ENCODE data around the gene SPG7.
"Not testable (repeated sequence)": the region's sequence is repeated elsewhere in the genome, so short reads cannot be mapped to it uniquely, and the experiment has no call there.

The SPG7 gene

DNA sequence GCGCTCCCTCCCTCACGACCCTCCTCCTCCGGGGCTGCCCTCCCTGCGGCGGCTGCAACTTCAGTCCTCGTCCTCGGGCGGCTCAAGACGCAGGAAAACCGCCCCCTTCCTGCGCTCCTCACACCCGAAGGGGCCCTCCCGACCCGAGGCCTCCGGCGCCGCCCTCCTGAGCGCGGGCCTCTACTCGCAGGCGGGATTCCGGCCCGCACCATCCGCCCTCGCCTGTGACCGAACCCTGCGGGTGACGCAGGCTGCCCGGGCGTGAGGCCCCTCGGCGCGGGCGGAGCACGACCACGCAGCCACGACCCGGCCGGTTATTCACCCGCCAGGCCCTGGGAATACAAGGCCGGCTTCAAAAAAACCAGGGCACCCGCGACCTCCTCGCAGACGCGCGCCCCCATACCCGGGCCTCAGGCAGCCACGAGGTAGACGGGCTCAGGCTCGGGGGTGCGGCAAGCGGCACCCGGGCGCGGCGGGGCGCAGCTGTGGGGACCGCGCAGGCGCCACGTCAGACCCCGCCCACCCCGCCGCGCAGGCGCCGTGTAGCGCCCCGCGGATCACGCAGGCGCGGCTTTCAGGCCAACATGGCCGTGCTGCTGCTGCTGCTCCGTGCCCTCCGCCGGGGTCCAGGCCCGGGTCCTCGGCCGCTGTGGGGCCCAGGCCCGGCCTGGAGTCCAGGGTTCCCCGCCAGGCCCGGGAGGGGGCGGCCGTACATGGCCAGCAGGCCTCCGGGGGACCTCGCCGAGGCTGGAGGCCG lies at the start of gene SPG7:
TSS of gene SPG7 (plus strand) at position 570 of the 757 bp plus-strand sequence. CDS start at position 585, 15 bp downstream.
- DNase-seq, result peak; percentile 85

DNA sequence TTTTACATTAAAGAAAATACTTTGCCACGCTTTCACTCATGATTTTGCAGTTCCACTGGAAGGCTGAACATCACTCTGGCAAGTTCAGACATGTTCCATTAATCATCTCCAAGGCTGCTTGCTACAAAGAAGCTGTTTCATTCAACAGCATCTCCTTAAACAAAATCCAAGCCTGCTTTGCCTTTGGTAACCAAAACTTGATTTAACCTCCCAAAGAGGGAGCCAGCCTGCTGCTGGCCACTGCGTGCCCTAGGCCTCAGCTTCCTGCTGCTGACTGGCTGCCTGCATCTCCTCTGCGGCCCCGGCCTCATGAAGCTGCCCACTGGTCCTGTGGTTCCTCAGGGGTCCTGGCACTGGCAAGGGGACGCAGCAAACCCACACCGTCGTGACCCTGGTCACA lies 49.7 kb upstream of the SPG7 start:
- no peak for DNase-seq

DNA sequence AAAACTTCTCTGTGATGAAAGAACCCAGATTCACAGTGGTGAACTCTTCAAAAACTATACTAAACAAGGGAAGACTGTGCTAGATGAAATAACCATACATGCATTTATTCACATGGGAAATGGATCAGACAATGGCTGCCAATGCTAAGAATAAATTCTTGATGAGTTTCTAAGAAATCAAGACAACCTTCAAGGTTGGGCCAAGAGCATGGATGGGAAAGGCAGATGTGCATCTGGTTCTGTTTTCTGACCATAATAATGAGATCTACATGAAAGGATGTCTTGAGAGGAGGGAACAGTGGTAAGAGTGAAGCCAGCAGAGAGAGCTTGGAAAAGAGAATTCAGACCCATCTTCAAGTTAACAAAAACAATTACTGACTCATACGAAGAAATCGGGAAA lies 49.2 kb upstream of the SPG7 start:
- DNase-seq, result no peak

DNA sequence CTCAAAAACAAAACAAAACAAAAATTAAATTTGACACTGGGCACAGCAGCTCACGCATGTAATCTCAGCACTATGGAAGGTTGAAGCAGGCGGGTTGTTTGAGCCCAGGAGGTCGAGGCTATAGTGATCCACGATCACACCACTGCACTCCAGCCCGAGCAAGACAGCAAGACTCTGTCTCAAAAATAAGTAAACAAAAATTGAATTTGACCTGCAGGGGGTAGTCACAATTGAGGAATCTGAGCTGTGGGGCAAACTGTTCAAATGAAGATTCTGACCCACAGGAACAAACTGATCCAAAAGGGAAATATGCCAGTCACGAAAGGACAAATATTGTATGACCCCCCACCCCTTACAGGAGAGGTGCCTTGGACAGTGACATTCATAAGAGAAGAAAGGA lies 47.6 kb upstream of the SPG7 start:
- no peak for DNase-seq

DNA sequence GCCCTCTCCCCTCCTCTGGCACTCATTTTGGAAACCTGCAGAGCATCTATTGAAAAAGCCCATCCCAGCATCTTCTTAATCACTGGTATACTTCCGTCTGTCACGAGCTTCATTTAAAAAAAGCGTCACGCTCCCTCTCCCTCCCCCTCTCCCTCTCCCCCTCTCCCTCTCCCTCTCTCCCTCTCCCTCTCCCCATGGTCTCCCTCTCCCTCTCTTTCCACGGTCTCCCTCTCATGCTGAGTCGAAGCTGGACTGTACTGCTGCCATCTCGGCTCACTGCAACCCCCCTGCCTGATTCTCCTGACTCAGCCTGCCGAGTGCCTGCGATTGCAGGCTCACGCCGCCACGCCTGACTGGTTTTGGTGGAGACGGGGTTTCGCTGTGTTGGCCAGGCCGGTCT lies 46.3 kb upstream of the SPG7 start:
- DNase-seq, result not testable (repeated sequence)

DNA sequence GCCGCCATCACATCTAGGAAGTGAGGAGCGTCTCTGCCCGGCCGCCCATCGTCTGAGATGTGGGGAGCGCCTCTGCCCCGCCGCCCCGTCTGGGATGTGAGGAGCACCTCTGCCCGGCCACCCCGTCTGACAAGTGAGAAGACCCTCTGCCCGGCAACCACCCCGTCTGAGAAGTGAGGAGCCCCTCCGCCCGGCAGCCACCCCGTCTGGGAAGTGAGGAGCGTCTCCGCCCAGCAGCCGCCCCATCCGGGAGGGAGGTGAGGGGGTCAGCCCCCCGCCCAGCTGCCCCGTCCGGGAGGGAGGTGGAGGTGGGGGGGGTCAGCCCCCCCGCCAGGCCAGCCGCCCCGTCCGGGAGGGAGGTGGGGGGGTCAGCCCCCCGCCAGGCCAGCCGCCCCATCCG lies 45.6 kb upstream of the SPG7 start:
- not testable (repeated sequence) for DNase-seq

DNA sequence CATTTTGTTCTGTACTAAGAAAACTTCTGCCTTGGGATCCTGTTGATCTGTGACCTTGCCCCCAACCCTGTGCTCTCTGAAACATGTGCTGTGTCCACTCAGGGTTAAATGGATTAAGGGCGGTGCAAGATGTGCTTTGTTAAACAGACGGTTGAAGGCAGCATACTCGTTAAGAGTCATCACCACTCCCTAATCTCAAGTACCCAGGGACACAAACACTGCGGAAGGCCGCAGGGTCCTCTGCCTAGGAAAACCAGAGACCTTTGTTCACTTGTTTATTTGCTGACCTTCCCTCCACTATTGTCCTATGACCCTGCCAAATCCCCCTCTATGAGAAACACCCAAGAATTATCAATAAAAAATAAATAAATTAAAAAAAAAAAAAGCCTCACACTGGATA lies 44.9 kb upstream of the SPG7 start:
- not testable (repeated sequence) for DNase-seq

DNA sequence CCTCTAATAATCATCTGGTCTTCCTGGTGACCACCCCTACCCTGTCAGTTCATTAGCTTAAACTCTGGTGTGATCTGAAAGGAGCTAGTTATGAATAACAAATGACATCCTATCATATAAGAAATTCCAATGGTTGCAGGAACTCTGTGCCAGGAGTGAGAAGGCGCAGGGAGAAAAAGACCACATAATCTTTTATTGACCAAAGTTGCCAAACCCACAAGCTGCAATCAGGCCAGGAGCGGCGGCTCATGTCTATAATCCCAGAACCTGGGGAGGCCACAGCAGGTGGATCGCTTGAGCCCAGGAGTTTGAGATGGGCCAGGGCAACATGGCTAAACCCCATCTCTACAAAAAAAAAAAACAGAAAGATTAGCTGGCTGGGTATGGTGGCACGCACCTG lies 41.3 kb upstream of the SPG7 start:
- DNase-seq, result no peak

DNA sequence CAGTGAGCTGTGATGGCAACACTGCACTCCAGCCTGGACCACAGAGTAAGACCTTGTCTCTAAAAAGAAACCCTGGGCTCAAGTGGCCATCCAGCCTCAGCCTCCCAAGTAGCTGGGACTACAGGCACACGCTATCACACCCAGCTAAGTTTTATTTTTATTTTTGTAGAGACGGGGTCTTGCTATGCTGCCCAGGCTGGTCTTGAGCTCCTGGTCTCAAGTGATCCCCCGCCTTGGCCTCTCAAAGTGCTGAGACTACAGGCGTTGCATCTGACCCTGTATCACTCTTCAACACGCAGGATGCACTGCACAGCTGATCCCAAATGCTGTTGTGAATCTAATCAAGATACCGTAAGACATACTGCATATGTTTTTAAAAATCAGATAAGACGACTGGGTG lies 40.8 kb upstream of the SPG7 start:
- DNase-seq, result no peak

DNA sequence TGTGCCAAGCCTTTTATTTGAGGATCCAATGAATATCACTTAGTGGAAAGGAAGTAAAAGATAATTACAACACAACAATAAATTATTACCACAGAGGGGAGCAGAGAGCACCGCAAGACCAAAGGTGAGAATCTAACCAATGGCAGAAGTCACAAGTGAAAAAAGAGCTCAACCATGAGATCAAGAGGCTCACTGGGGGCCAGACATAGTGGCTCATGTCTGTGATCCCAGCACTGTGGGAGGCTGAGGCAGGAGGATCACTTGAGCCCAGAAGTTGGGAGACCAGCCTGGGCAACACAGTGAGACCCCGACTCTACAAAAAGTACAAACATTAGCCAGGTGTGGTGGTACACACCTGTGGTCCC lies 35.5 kb upstream of the SPG7 start:
- DNase-seq, result no peak

DNA sequence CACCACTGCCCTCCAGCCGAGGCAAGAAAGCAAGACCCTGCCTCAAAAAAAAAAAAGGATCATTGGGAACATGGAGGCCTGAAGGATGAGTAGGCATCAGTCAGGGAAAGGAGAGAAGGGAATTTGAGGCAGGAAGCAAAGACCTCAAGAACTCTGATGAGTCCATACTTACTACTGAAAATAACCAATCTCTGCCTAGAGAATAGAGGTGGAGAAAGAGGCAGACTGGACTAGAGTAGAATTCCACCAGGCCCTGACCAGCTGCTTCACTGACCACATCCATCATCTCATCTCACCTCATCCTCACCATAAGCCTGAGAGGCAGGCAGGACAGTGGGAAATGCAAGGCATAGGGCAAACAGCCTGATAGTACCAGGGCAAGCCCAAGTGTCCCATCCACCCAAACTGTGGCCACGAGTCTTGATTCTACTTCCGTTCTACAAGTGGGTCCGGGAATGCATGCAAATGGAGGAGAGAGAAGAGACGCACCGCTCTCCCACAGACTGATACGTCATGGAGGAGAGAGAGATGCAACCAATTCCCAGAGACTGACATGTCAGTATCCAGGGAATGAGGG lies 35.0 kb upstream of the SPG7 start:
- DNase-seq, result no peak

DNA sequence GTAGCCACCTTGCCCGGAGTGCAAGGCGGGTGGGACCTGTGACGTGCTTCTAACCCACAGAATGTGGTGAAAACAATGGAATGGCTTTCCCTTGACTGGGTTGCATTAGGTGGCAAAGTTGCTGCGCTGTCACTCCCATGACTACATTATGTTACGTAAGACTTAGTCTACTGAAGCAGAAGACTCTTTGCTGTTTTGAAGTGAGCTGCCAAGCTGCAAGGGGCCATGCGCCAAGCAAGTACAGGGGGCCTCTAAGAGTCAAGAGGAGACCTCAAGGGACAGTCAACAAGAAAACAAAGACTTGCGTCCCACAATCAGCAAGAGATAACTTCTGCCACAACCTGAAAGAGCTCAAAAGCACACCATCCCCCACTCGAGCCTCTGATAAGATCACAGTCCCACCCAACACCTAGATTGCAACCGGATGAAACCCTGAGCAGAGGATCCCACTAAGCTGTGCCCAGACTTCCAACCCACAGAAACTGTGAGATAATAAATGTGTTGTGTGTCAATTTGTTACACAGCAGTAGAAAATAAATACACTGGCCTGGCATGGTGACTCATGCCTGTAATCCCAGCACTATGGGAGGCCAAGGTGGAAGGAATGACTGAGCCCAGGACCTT lies 34.3 kb upstream of the SPG7 start:
- peak; percentile 65 for DNase-seq

DNA sequence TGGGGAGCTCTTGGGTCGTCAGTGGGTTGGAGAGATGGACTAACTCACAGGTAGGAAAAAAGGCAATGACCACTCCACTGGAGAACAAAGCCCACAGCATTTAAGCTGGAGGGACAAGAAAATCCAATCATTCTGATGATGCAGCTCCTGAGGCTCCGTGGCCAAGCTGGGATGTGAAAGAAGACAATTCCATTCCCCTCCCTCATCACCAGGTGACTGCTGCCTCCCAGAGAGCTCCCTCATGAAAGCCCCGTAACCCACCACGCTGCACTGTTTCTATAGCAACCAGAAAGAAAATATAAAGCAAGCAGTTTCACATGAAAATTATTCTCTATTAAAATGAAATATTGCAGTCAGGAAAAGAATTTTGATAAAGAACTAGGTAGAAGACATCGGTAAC lies 33.1 kb upstream of the SPG7 start:
- DNase-seq, result no peak

DNA sequence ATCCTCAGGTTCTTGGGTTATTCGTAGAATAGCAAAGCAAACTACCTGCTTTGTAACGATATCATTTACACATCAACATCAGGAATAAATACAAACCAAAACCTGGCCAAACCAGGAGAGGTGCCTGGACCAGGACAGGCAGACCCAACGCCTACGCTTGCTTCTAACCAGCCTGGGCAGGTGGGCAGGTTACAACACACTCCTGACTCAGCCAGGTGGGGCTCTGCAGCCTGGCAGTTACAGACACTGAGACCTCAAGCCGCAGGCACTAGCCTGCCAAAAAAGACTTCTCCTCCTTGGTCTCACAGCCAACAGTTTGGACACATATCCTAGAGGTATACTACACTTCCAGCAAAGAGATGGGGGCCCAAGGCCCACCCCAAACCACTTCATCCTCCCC lies 31.8 kb upstream of the SPG7 start:
- no peak for DNase-seq

DNA sequence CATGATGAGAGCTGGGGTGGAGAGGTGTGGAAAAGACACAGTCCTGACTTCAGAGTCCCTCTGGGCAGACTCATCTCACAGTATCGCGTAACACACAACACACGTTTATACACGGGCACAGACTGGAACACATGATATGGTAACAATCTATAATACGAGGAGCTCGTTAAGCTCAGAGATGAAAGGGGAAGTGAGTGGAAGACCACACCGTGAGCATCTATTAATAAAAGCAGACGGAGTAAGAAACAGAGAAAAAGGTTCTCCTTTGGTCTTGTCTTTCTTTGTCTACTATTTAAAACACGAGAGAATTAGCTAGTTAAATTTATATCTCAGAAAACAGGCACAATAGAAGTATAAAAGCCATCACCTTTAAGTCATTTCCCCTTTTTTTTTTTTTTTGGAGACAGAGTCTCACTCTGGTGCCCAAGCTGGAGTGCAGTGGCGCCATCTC lies 31.4 kb upstream of the SPG7 start:
- DNase-seq, result no peak

DNA sequence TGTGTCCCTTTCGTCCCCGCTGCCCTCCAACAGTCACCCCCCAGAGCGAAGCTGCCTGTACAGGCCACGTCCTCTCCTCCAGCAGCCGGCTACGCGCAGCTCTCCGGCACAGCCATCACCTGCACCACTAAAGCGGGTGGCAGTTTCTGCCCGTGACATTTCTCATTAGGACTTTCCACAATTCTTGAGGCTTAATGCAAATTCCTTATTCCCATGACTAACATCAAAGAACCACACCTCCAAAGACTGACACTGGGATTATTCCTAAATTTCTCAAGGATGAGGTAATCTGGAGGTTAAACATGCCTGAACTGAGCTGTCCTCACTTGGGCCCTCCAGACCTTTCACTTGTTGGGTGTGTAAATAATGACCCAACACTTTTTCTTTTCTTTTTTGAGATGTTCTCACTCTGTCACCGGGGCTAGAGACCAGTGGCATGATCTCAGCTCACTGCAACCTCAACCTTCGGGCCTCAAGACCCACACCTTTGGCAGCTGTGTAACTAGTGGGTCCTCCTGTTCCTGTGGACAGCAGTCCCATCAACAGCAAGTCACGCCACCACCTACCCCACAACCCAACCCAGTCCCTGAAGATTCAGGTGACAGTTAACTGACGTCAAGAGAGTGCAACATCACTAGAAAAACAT lies 29.5 kb upstream of the SPG7 start:
- DNase-seq, result peak; percentile 75

DNA sequence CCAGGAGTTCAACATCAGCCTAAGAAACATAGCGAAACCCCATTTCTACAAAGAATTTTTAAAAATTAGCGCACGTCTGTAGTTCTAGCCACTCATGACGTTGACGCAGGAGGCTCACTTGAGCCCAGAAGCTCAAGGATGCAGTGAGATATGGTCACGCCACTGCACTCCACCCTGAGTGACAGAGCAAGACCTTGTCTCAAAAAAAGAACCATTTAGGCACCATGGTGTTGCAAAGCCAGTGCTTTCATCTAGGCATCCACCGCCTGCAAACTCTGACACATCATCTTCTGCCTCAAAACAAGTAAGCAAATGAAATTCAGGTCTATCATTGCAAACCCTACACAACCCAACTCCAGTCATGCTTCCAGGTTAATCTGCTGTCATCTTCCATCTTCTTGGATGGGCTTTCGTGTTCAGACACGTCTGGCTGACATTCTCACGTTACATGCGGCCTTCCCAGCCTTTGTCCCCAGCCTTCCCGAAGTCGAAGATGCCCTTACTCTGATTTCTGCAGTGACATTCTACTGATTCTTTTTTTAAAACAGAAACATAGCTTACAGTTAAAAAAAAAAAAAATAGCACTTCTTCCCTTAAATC lies 26.7 kb upstream of the SPG7 start:
- no peak for DNase-seq

DNA sequence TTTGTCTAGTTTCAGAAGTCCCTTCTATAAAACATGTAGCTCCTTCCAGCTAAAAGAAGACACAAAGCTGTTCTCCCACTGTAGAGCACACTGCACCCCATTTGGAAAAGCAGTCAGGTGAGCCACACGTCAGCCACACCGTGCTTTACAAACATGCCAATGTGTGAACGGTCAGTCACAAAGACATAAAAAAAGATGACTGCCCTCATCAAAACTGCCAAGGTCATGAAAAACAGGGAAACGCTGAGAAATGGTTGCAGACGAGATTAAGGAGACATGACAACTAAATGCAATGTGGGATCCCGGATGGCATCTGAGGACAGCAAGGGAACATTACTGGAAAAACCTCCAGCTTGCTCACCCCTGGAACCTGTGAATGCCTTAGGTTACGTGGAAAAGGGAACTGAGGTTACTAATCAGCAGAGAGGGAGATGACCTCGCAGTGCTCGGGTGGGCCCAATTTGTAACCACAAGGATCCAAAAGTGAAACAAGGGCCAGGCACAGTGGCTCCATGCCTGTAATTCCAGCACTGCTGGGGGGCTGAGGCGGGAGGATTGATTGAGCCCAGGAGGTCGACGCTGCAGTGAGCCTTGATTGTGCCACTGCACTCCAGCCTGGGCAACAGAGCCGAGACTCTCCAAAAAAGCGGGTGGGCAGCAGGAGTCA lies 25.9 kb upstream of the SPG7 start:
- no peak for DNase-seq

DNA sequence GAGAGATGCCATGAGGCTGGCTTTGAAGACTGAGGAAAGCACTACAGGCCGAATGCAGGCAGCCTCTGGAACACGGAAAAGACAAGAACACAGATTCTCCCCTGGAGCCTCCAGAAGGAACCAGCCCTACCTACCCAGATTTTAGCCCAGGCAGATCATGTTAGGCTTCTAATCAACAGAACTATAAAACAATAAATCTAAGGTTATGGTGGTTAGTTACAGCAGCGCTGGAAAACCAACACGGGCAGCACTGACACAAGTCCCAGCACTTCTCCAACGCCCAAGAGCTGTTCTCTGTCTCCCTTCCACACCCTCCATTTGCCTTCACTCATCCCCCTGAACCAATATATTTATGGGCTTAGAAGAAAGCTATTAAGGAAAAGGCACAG lies 25.4 kb upstream of the SPG7 start:
- no peak for DNase-seq

DNA sequence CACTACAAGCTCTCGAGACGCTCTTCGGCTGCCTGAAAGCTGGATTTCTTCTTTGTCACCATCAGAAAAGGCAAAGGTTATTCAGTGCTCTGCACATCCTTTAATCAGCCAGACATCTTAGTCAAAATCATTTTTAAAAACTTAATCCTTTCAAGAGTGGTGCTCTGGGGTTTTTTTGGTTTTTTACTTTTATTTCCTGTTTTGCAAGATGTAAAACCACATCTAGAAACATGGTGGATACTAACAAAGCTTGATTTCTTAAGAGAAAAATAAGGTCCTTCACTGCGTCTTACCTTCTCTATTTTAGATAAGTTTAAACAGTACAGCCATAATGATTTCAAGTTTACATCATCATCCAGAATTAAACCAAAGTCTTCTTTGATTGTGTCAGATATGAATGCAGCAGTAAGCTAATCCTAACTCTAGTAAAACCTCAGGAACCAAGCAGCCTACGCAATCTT lies 24.1 kb upstream of the SPG7 start:
- DNase-seq, result no peak

DNA sequence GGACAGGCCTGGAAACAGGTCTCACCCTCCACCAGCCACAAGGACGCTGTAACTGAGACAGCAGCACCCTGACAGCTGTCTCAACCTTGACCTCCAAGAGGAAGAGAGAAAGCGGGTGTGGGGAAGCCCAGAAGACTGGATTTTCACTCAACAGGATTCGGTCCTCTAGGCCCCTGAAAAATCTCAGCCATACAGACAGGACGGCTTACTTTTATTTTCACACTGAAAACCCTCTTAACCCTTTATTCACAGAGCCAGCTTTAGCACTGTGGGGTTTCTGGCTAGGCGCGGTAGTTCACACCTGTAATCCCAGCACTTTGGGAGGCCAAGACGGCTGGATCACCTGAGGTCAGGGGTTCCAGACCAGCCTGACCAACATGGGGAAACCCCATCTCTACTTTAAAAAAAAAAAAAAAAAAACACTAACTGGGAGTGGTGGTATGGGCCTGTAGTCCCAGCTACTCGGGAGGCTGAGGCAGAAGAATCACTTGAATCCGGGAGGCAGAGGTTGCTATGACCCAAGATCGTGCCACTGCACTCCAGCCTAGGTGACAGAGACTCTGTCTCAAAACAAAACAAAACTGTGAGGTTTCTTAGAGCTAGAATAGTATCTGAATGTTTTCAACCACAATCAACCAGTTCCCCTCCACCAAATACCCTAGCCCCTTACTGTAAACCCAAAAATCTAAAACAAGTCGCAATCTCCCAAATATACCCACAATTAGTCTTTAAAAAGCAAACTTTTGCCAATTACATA lies 23.1 kb upstream of the SPG7 start:
- no peak for DNase-seq

DNA sequence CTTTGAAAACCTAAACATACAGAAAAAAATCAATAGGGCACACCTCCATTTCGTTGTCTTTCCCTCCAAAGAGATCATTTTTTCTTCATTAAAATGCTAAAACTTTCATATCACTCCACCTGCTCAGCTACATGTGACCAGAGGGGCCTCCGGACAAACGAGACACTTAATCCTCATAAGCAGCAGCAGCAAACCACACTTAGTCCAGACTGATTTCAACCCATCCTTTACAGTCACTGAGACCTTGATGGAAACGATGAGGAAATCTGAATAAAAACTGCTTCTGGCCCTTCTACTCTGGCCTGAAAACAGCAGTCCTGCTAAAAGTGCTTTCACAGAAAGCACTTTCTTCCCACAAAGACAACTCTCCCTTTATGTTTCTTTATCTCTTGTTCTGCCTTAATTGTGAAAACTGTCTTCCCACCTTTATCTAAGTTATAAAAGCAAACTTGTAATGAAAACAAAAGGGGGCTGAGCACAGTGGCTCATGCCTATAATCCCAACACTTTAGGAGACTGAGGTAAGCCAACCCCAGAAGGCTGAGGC lies 22.4 kb upstream of the SPG7 start:
- no peak for DNase-seq

Measured in HCEC 1CT (cell line).